ENCODE measurements around the gene ABCC8. TPM values are rescaled to one million over a fixed set of nuclear protein-coding genes. Genes with fewer than 3 reads are reported as not detected.

ABCC8 gene
- total and polyA plus RNA-seq, 10 of the 15 experiments (the other 5 are each of a cell fraction or from before 2014, with no cell fraction given): not detected

GRCh38 chr11:17418444-17419081 is 58.1 kb downstream of the ABCC8 start:
- TF ChIP-seq DPF2 (IDR thresholded peaks at IDR 0.05) (no peak), FOXK2 (IDR thresholded peaks at IDR 0.05) (no peak), MAX (IDR thresholded peaks at IDR 0.05; ENCODE audit: low read depth, low read length) (no peak), ZZZ3 (IDR thresholded peaks at IDR 0.05; ENCODE audit: control insufficient read depth, insufficient read length, low read depth) (no peak), RB1 (IDR thresholded peaks at IDR 0.05; ENCODE audit: borderline replicate concordance) (no peak), ZNF24 (IDR thresholded peaks at IDR 0.05) (no peak), NR2C2 (IDR thresholded peaks at IDR 0.05; ENCODE audit: borderline replicate concordance, control insufficient read depth, insufficient read length, low read depth) (no peak), PAX5 (IDR thresholded peaks at IDR 0.05; ENCODE audit: borderline replicate concordance, low read depth, low read length) (no peak), ZNF592 (IDR thresholded peaks at IDR 0.05) (no peak), ZBTB33 (IDR thresholded peaks at IDR 0.05) (no peak), TCF3 (IDR thresholded peaks at IDR 0.05; ENCODE audit: borderline replicate concordance, insufficient read depth, low read depth, low read length) (no peak), CTCF (IDR thresholded peaks at IDR 0.05 in 2 of 3, conservative IDR thresholded peaks at IDR 0.05 in 1 of 3; ENCODE audit: control insufficient read depth in 2 of 3, extremely low read depth in 1 of 3, insufficient read depth in 1 of 3, low read depth in 3 of 3, low read length in 3 of 3) (no peak), SREBF2 (IDR thresholded peaks at IDR 0.05; ENCODE audit: low read length) (no peak), JUND (IDR thresholded peaks at IDR 0.05; ENCODE audit: low read depth, low read length) (no peak), MEF2B (IDR thresholded peaks at IDR 0.05; ENCODE audit: partially characterized antibody, poor library complexity, severe bottlenecking) (no peak), POU2F2 (IDR thresholded peaks at IDR 0.05; ENCODE audit: borderline replicate concordance, low read depth, low read length) (no peak)
- FAIRE-seq (no peak), DNase-seq (ENCODE audit: low read depth, low spot score) (no peak), ATAC-seq (no peak)
- in situ Hi-C loops (cut with MboI): no loop called here
- no peak overlapping the region for H3K9ac ChIP-seq (ENCODE audit: control insufficient read depth, insufficient read depth, low read length)
- no peaks in the 10 kb centered on the region for H3K9me3 ChIP-seq (replicated peaks; ENCODE audit: control insufficient read depth, insufficient read depth, low read length)
- WGBS (ENCODE audit: insufficient coverage, insufficient replicate concordance, low lambda C conversion rate, missing lambda C conversion rate): 27% methylated on average over 2 of the region's 2 CpGs
- RAD21 ChIA-PET (ENCODE audit: unreplicated experiment): interaction anchor here (1.5 kb wide), 1 partner anchor 35 kb away, joined by 4 read pairs; no protein-coding TSS in a partner anchor
- H3K4me1 ChIP-seq (ENCODE audit: control insufficient read depth, insufficient read depth, low read length): no peaks in the 10 kb centered on the region
- H2AFZ ChIP-seq (ENCODE audit: control insufficient read depth, low read depth, low read length): no peak overlapping the region
- POLR2A ChIA-PET: no interaction called here
- SMC1A ChIA-PET (ENCODE audit: uncharacterized antibody, unreplicated experiment): interaction anchor here (1.3 kb wide), 1 partner anchor 10 kb away, joined by 4 read pairs; no protein-coding TSS in a partner anchor
- intact Hi-C loops (cut with micrococcal nuclease; ENCODE audit: unreplicated experiment): no loop called here
- H3K27me3 ChIP-seq (replicated peaks in 1 of 2; ENCODE audit: control insufficient read depth in 2 of 2, insufficient read depth in 2 of 2, low read length in 1 of 2): peaks cover 0 to 9% of the 10 kb centered on the region in 2 experiments; a peak in 3 of 4 replicates
- H3K79me2 ChIP-seq (ENCODE audit: control insufficient read depth, insufficient read depth, low read length): no peaks in the 10 kb centered on the region
- no peak overlapping the region for H3K27ac ChIP-seq (ENCODE audit: control insufficient read depth, insufficient read depth)
- no TSS peak for BruUV-seq (replicated peaks)
- H4K20me1 ChIP-seq (ENCODE audit: control insufficient read depth, insufficient read depth): no peaks in the 10 kb centered on the region; the same call in 1 of the 2 replicates
- no peaks in the 10 kb centered on the region for H3K36me3 ChIP-seq (ENCODE audit: control insufficient read depth in 2 of 2, insufficient read depth in 2 of 2, low read length in 1 of 2)
- CTCF ChIA-PET: interaction anchor here (1.0 to 1.8 kb wide), 2 partner anchors 105 to 110 kb away, joined by 3 to 5 read pairs; no protein-coding TSS in a partner anchor
- H3K4me3 ChIP-seq: no peak overlapping the region
- no peak overlapping the region for H3K4me2 ChIP-seq (ENCODE audit: control insufficient read depth, insufficient read depth)
